Thyroid gland (tissue), 4 donors: ENCODE data around the gene DNAH8. TPM values are rescaled to one million over a fixed set of nuclear protein-coding genes. Genes with fewer than 3 reads are reported as not detected.

ENCODE experiments used
- DNase-seq, 2 donors: peaks; one replicate each; pipeline ENCODE4 v3.0.0-alpha.2; 2019
- H3K27ac ChIP-seq, 3 donors: fragments of 200-600 bp; sonication (generic); 1 replicate in 2 of 3; 2 replicates in 1 of 3; pipeline ENCODE4 v1.5.1; 2016 to 2019; ENCODE audit warnings: mild to moderate bottlenecking in 1 of 3, moderate library complexity in 1 of 3
- H3K27me3 ChIP-seq: fragments of 200-600 bp; sonication (generic); one replicate; pipeline ENCODE4 v1.5.1; 2019
- H3K36me3 ChIP-seq, 2 donors: fragments of 200-600 bp; sonication (generic); one replicate each; pipeline ENCODE4 v1.5.1; 2016 to 2019
- H3K4me1 ChIP-seq, 2 donors: fragments of 200-600 bp; sonication (generic); one replicate each; pipeline ENCODE4 v1.5.1; 2017 to 2019
- H3K4me3 ChIP-seq, 3 donors: fragments of 200-600 bp; sonication (generic); replicated peaks in 1 of 3; 1 replicate in 2 of 3; 2 replicates in 1 of 3; pipeline ENCODE4 v1.5.1; 2016; ENCODE audit warnings: mild to moderate bottlenecking in 1 of 3
- H3K9me3 ChIP-seq: fragments of 200-600 bp; sonication (generic); one replicate; pipeline ENCODE4 v1.5.1; 2017
- CTCF ChIP-seq, 6 experiments: fragments of 200-600 bp in 3 of 6; fragments of 450-650 bp in 3 of 6; sonication (generic) in 3 of 6; IDR thresholded peaks; one replicate each; pipeline ENCODE4 v1.5.1; 2016 to 2019; ENCODE audit warnings: antibody characterized with exemption in 6 of 6, mild to moderate bottlenecking in 2 of 6, inconsistent platforms in 1 of 6, moderate library complexity in 1 of 6
- POLR2A ChIP-seq, 2 donors: fragments of 450-650 bp; IDR thresholded peaks; one replicate each; pipeline ENCODE4 v1.6.1; 2017; ENCODE audit warnings: antibody characterized with exemption in 2 of 2, mild to moderate bottlenecking in 2 of 2, moderate library complexity in 1 of 2
- WGBS, 2 donors: methylation state at CpG; one replicate each; pipeline ENCODE4 v1.1.5; 2017; 5-methylcytosine and 5-hydroxymethylcytosine counted together
- intact Hi-C: fragments of 100-400 bp; cut with DNase I; formaldehyde crosslinking; loops from one replicate; pipeline ENCODE4 v1.15.1; 2023
- total RNA-seq, 4 donors: library from RNA; depleted of rRNA; stranded (reverse); fragments of >200 nt; gene quantifications; one replicate each; pipeline ENCODE4 v1.2.3, GENCODE V29; 2016

Gene DNAH8
- total RNA-seq, 4 donors from 2014 or later: 0.04 to 4.8 (median 0.12) TPM

GRCh38 chr6:39008737-39009136 lies 293.6 kb downstream of the DNAH8 start:
- TF ChIP-seq CTCF (IDR thresholded peaks at IDR 0.05) (no peak), POLR2A (IDR thresholded peaks at IDR 0.05) (no peak)
- 17 to 21% methylated on average over 1 of the region's 1 CpG for WGBS, 2 donors
- H3K4me3 ChIP-seq: no peak overlapping the region
- DNase-seq: no peak
- intact Hi-C loops: no loop called here
- no peaks in the 10 kb centered on the region for H3K36me3 ChIP-seq
- H3K9me3 ChIP-seq: no peaks in the 10 kb centered on the region
- no peaks in the 10 kb centered on the region for H3K27me3 ChIP-seq
- H3K27ac ChIP-seq: no peak overlapping the region
- no peaks in the 10 kb centered on the region for H3K4me1 ChIP-seq

DNA sequence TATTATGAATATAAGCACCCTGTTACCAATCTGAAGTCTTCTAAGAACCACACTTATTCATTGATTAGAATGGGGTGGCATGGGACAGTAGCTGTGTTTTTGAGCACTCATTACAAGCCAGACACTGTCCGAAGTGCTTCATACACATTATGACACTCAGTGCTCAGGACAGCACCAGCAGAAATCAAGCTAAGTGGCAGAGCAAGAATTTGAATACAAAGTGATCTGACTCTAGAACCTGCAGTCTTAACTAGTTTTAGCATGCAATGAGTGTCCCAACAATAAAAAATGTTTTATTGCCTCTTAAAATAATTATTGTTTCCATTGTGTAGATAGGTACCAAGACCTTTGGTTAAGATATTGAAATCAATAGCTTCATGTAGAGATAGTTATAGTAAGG lies 294.4 kb downstream of the DNAH8 start:
- Histone ChIP-seq H3K27ac (no peak overlapping the region), H3K4me1 (no peaks in the 10 kb centered on the region), H3K36me3 (no peaks in the 10 kb centered on the region), H3K4me3 (no peak overlapping the region), H3K27me3 (no peaks in the 10 kb centered on the region), H3K9me3 (no peaks in the 10 kb centered on the region)
- intact Hi-C loops: no loop called here
- WGBS, 2 donors: 0 to 67% methylated on average over 1 of the region's 1 CpG
- no peak for DNase-seq
- no peak for TF ChIP-seq CTCF (IDR thresholded peaks at IDR 0.05)
- TF ChIP-seq POLR2A (IDR thresholded peaks at IDR 0.05): no peak

DNA sequence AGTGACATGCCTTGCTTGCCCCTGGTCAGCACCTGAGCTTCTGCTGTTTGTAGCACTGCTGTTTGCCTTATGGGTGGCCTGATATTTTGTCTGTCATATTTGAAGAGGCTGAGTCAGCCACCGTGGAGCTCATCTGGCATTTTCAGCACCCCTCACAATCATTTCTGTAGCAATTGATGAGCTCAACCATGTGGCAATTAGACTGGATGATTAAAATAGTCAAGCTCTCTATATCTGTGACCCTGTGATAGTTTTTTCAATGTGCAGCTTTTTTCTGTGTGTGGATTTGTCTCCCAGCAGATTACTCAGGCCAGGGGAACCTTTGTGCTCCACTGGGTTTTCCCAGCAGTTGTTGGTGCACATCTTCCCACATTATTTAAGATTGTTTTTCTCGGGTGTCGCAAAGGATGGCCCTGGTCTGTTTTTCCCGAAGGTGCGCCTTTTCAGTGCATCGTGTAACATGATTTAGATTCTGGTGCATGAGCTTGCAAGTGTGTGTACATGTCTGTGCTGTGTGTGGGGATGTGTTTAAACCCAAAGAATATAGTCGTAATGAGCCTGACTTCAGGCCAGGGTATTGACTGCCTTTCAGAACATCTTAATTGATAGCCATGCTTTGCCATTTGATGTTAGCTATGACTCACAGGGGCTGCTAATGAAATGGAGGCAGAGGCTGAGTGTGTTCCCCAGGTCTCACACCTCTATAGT lies 301.9 kb downstream of the DNAH8 start:
- no peak for TF ChIP-seq CTCF (IDR thresholded peaks at IDR 0.05)
- TF ChIP-seq POLR2A (IDR thresholded peaks at IDR 0.05): no peak
- no peaks in the 10 kb centered on the region for H3K9me3 ChIP-seq
- 89 to 90% methylated on average over 7 of the region's 7 CpGs for WGBS, 2 donors
- H3K36me3 ChIP-seq: no peaks in the 10 kb centered on the region
- no peak overlapping the region for H3K27ac ChIP-seq
- intact Hi-C loops: no loop called here
- H3K27me3 ChIP-seq: no peaks in the 10 kb centered on the region
- H3K4me3 ChIP-seq: no peak overlapping the region
- H3K4me1 ChIP-seq: no peaks in the 10 kb centered on the region
- no peak for DNase-seq

- H3K9me3 ChIP-seq: no peaks in the 10 kb centered on the region
- WGBS, 2 donors: 68 to 84% methylated on average over 4 of the region's 4 CpGs
- intact Hi-C loops: no loop called here
Observed at GRCh38 chr6:39017547-39017880, 302.4 kb downstream of the DNAH8 start.

More at GRCh38 chr6:39017547-39017880, 302.4 kb downstream of the DNAH8 start:
- TF ChIP-seq CTCF (IDR thresholded peaks at IDR 0.05) (no peak), POLR2A (IDR thresholded peaks at IDR 0.05) (no peak)
- Histone ChIP-seq H3K4me1 (no peaks in the 10 kb centered on the region), H3K27me3 (no peaks in the 10 kb centered on the region), H3K4me3 (no peak overlapping the region), H3K36me3 (no peaks in the 10 kb centered on the region), H3K27ac (no peak overlapping the region)
- no peak for DNase-seq
